Measurements from ENCODE around the gene DQX1.

The DQX1 gene

DNA sequence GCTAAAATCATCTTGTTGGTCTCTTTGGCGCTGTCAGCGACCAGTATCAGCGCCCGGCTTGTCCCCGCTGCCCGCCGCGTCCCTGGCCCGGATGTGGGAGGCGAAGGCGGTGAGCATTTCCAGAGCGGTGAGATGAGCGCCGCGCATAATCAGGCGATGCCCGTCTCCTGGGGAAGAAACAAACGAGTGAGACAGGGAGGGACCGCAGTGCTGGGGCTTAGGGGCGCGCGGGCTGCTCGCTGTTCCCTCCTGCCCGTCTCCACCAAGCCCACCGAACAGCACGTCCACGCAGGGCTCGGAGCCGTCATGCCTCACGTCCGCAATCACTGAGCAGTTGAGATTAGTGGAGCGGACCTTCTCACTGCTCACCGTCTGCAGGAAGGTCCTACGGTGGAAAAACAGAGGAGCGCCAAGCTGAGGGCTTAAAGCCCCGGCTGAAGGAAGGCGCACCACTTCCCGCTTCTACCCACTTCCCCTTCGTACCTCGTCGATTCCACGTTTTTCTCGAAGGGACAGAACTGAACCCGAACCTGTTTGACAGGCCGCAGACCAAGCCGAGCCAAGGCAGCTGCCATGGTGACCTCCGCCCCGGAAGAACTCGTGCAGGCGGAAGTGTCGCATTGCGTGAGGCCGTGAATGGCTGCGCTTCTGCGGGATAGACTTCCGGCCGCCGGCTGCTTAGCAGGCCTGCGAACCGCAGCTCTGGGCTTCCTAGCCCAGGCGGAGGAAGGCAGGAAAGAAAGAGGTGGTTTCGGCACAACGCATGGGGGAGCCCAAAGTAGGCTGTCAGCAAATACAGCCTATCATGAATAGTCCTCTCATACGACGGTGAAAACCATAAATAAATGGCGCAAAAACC lies 53.7 kb downstream of the DQX1 start, which contains the start of gene MRPL53 (continued):
- TF ChIP-seq ZBTB10 (tag by site-specific recombination; IDR thresholded peaks at IDR 0.05) (no peak), ZNF521 (tag by site-specific recombination; IDR thresholded peaks at IDR 0.05) (no peak), ZNF248 (tag by site-specific recombination; IDR thresholded peaks at IDR 0.05) (no peak), WT1 (tag by site-specific recombination; IDR thresholded peaks at IDR 0.05) (0 out of 2 replicates have a peak, but pooled peaks have one; percentile 25), ZNF529 (tag by site-specific recombination; IDR thresholded peaks at IDR 0.05; ENCODE audit: insufficient replicate concordance) (no peak), ZBTB8A (tag by site-specific recombination; IDR thresholded peaks at IDR 0.05) (peak; percentile 66; the same call in 1 of the 2 replicates), ZNF837 (tag by site-specific recombination; IDR thresholded peaks at IDR 0.05) (peak; percentile 82), ZNF10 (tag by site-specific recombination; IDR thresholded peaks at IDR 0.05) (peak; percentile 97)
- TF ChIP-seq, protein P1, sequence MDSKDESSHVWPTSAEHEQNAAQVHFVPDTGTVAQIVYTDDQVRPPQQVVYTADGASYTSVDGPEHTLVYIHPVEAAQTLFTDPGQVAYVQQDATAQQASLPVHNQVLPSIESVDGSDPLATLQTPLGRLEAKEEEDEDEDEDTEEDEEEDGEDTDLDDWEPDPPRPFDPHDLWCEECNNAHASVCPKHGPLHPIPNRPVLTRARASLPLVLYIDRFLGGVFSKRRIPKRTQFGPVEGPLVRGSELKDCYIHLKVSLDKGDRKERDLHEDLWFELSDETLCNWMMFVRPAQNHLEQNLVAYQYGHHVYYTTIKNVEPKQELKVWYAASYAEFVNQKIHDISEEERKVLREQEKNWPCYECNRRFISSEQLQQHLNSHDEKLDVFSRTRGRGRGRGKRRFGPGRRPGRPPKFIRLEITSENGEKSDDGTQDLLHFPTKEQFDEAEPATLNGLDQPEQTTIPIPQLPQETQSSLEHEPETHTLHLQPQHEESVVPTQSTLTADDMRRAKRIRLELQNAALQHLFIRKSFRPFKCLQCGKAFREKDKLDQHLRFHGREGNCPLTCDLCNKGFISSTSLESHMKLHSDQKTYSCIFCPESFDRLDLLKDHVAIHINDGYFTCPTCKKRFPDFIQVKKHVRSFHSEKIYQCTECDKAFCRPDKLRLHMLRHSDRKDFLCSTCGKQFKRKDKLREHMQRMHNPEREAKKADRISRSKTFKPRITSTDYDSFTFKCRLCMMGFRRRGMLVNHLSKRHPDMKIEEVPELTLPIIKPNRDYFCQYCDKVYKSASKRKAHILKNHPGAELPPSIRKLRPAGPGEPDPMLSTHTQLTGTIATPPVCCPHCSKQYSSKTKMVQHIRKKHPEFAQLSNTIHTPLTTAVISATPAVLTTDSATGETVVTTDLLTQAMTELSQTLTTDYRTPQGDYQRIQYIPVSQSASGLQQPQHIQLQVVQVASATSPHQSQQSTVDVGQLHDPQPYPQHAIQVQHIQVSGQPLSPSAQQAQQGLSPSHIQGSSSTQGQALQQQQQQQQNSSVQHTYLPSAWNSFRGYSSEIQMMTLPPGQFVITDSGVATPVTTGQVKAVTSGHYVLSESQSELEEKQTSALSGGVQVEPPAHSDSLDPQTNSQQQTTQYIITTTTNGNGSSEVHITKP (tag by site-specific recombination; IDR thresholded peaks at IDR 0.05) = peak; percentile 72
- TF ChIP-seq, protein P2, sequence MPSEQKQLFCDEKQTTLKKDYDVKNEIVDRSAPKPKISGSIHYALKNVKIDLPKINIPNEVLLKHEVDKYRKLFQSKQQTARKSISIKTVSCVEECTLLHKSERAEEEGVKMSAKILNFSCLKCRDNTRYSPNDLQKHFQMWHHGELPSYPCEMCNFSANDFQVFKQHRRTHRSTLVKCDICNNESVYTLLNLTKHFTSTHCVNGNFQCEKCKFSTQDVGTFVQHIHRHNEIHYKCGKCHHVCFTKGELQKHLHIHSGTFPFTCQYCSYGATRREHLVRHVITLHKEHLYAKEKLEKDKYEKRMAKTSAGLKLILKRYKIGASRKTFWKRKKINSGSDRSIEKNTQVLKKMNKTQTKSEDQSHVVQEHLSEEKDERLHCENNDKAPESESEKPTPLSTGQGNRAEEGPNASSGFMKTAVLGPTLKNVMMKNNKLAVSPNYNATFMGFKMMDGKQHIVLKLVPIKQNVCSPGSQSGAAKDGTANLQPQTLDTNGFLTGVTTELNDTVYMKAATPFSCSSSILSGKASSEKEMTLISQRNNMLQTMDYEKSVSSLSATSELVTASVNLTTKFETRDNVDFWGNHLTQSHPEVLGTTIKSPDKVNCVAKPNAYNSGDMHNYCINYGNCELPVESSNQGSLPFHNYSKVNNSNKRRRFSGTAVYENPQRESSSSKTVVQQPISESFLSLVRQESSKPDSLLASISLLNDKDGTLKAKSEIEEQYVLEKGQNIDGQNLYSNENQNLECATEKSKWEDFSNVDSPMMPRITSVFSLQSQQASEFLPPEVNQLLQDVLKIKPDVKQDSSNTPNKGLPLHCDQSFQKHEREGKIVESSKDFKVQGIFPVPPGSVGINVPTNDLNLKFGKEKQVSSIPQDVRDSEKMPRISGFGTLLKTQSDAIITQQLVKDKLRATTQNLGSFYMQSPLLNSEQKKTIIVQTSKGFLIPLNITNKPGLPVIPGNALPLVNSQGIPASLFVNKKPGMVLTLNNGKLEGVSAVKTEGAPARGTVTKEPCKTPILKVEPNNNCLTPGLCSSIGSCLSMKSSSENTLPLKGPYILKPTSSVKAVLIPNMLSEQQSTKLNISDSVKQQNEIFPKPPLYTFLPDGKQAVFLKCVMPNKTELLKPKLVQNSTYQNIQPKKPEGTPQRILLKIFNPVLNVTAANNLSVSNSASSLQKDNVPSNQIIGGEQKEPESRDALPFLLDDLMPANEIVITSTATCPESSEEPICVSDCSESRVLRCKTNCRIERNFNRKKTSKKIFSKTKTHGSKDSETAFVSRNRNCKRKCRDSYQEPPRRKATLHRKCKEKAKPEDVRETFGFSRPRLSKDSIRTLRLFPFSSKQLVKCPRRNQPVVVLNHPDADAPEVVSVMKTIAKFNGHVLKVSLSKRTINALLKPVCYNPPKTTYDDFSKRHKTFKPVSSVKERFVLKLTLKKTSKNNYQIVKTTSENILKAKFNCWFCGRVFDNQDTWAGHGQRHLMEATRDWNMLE (tag by site-specific recombination; conservative IDR thresholded peaks at IDR 0.05; ENCODE audit: low read depth) = peak; percentile 99
- TF ChIP-seq, protein P3, sequence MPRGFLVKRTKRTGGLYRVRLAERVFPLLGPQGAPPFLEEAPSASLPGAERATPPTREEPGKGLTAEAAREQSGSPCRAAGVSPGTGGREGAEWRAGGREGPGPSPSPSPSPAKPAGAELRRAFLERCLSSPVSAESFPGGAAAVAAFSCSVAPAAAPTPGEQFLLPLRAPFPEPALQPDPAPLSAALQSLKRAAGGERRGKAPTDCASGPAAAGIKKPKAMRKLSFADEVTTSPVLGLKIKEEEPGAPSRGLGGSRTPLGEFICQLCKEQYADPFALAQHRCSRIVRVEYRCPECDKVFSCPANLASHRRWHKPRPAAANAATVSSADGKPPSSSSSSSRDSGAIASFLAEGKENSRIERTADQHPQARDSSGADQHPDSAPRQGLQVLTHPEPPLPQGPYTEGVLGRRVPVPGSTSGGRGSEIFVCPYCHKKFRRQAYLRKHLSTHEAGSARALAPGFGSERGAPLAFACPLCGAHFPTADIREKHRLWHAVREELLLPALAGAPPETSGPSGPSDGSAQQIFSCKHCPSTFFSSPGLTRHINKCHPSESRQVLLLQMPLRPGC (tag by site-specific recombination; IDR thresholded peaks at IDR 0.05) = no peak
- TF ChIP-seq, protein P4, sequence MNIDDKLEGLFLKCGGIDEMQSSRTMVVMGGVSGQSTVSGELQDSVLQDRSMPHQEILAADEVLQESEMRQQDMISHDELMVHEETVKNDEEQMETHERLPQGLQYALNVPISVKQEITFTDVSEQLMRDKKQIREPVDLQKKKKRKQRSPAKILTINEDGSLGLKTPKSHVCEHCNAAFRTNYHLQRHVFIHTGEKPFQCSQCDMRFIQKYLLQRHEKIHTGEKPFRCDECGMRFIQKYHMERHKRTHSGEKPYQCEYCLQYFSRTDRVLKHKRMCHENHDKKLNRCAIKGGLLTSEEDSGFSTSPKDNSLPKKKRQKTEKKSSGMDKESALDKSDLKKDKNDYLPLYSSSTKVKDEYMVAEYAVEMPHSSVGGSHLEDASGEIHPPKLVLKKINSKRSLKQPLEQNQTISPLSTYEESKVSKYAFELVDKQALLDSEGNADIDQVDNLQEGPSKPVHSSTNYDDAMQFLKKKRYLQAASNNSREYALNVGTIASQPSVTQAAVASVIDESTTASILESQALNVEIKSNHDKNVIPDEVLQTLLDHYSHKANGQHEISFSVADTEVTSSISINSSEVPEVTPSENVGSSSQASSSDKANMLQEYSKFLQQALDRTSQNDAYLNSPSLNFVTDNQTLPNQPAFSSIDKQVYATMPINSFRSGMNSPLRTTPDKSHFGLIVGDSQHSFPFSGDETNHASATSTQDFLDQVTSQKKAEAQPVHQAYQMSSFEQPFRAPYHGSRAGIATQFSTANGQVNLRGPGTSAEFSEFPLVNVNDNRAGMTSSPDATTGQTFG (tag by site-specific recombination; IDR thresholded peaks at IDR 0.05; ENCODE audit: borderline replicate concordance) = no peak
- TF ChIP-seq, protein P5, sequence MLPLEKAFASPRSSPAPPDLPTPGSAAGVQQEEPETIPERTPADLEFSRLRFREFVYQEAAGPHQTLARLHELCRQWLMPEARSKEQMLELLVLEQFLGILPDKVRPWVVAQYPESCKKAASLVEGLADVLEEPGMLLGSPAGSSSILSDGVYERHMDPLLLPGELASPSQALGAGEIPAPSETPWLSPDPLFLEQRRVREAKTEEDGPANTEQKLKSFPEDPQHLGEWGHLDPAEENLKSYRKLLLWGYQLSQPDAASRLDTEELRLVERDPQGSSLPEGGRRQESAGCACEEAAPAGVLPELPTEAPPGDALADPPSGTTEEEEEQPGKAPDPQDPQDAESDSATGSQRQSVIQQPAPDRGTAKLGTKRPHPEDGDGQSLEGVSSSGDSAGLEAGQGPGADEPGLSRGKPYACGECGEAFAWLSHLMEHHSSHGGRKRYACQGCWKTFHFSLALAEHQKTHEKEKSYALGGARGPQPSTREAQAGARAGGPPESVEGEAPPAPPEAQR (tag by site-specific recombination; IDR thresholded peaks at IDR 0.05) = no peak
